ENCODE measurements around the gene MTX2. TPM values are rescaled to one million over a fixed set of nuclear protein-coding genes. Genes with fewer than 3 reads are reported as not detected.

The MTX2 gene
- total RNA-seq, 1 experiment from 2014 or later = 30.8 TPM

DNA sequence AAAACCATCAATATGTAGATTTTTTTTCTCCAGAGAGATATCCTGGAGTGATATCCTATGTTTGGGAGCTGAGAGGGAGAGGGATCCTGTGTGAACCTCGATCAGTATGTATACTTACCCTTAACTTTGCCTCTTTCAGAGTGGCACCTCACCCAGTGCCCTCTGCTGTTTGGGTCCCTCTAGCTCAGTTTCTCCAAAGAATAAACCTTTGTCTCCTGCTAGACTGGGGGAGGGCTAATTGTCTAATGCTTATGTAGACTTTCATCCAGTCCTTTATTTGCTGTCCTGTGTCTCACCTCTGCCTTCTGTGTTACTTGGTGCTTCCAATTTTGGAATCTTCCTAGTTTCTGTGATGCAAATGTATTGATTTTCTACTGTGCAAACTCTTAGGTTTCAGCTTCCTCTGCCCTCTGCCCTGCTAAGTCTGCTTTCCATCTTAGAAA lies 48.4 kb downstream of the MTX2 start:
- peak overlapping the region in 1 of 3 experiments; percentile 57; a peak in 2 of 7 replicates for H3K27ac Mint-ChIP-seq
- no peak for TF ChIP-seq CTCF (conservative IDR thresholded peaks at IDR 0.05)
- Histone ChIP-seq H3K9me3 (ENCODE audit: control insufficient read depth, low read depth, low read length) (no peaks in the 10 kb centered on the region), H4K91ac (ENCODE audit: insufficient read length, low read depth, low read length) (no peak overlapping the region), H3K27ac (ENCODE audit: insufficient read length, low read depth, low read length) (no peak overlapping the region), H3K23me2 (ENCODE audit: insufficient read length, low read depth, low read length, poor library complexity, severe bottlenecking) (no peaks in the 10 kb centered on the region), H2BK20ac (ENCODE audit: low read depth, low read length, poor library complexity, severe bottlenecking) (no peak overlapping the region), H2BK15ac (ENCODE audit: low read depth, low read length) (no peak overlapping the region), H4K20me1 (ENCODE audit: control insufficient read depth, insufficient read depth, insufficient read length) (no peaks in the 10 kb centered on the region), H3K4me1 (ENCODE audit: insufficient read depth, low read length) (no peaks in the 10 kb centered on the region), H2AFZ (ENCODE audit: low read length) (no peak overlapping the region), H3K23ac (ENCODE audit: insufficient read length, low read depth, low read length) (no peak overlapping the region), H2AK5ac (ENCODE audit: insufficient read length, low read length) (no peak overlapping the region), H3K9ac (ENCODE audit: extremely low read depth, insufficient read length, low read length) (no peak overlapping the region), H3K14ac (ENCODE audit: insufficient read depth, low read length) (no peak overlapping the region), H4K5ac (ENCODE audit: insufficient read length, low read depth, low read length) (no peak overlapping the region), H3K4ac (ENCODE audit: low read depth, low read length) (no peak overlapping the region), H3K56ac (ENCODE audit: insufficient read length, low read depth, low read length) (no peak overlapping the region), H3T11ph (ENCODE audit: low read length) (no peak overlapping the region), H3K27me3 (ENCODE audit: insufficient read depth, low read length) (no peaks in the 10 kb centered on the region), H3K4me2 (ENCODE audit: insufficient read depth, insufficient read length, low read length) (no peak overlapping the region), H2BK5ac (ENCODE audit: insufficient read length, low read length) (no peak overlapping the region), H3K18ac (ENCODE audit: insufficient read length, low read depth, low read length) (no peak overlapping the region), H3K79me2 (ENCODE audit: insufficient read depth, low read length) (no peaks in the 10 kb centered on the region), H4K8ac (replicated peaks; ENCODE audit: insufficient read length, low read depth, low read length) (no peak overlapping the region), H2BK12ac (ENCODE audit: insufficient read length, low read depth, low read length) (no peak overlapping the region), H2BK120ac (ENCODE audit: low read depth, low read length, poor library complexity, severe bottlenecking) (no peak overlapping the region), H3K79me1 (ENCODE audit: insufficient read depth, low read depth, low read length, poor library complexity, severe bottlenecking) (no peaks in the 10 kb centered on the region)
- peaks cover 10 to 11% of the 10 kb centered on the region in 2 experiments for H3K4me1 Mint-ChIP-seq
- no peak overlapping the region for H3K4me3 Mint-ChIP-seq
- no CpG with 5 or more reads among the region's 1 CpG for WGBS (ENCODE audit: extremely low coverage, insufficient read length, low lambda C conversion rate)
- H3K9me3 Mint-ChIP-seq = no peaks in the 10 kb centered on the region
- no peaks in the 10 kb centered on the region for H3K27me3 Mint-ChIP-seq (ENCODE audit: low read depth)
- no peak for DNase-seq
- H3K36me3 Mint-ChIP-seq (ENCODE audit: insufficient read depth in 1 of 3, low read depth in 3 of 3) = peaks cover 0 to 8% (median 3%) of the 10 kb centered on the region in 3 experiments; a peak in 4 of 7 replicates
